ENCODE data around the gene TRAPPC3L.

The TRAPPC3L gene

GRCh38 chr6:116577486-116577885 is 32.0 kb upstream of the TRAPPC3L start:
- Histone ChIP-seq H3K9ac (ENCODE audit: low read depth, low read length) (no peak overlapping the region), H2AFZ (ENCODE audit: low read depth, low read length) (no peak overlapping the region), H3K4me2 (ENCODE audit: insufficient read depth, low read length) (no peak overlapping the region), H3K4me3 (ENCODE audit: low read depth in 1 of 2, low read length in 2 of 2) (no peak overlapping the region), H4K20me1 (ENCODE audit: insufficient read depth, low read length) (peaks cover 27% of the 10 kb centered on the region; the same call in 1 of the 2 replicates), H3K9me3 (ENCODE audit: insufficient read depth, low read length, severe bottlenecking) (no peaks in the 10 kb centered on the region), H3K27ac (ENCODE audit: low read length) (no peak overlapping the region), H3K79me2 (ENCODE audit: insufficient read depth, low read length) (peaks cover 93% of the 10 kb centered on the region), H3K4me1 (ENCODE audit: insufficient read depth, low read length) (peaks cover 17% of the 10 kb centered on the region), H3K27me3 (ENCODE audit: insufficient read depth, low read length, poor library complexity) (no peaks in the 10 kb centered on the region), H3K36me3 (ENCODE audit: insufficient read depth, low read length) (peaks cover 60% of the 10 kb centered on the region)
- no peak for TF ChIP-seq EZH2 (IDR thresholded peaks at IDR 0.05; ENCODE audit: borderline replicate concordance, low read depth, low read length, severe bottlenecking)
- TF ChIP-seq, protein P1, sequence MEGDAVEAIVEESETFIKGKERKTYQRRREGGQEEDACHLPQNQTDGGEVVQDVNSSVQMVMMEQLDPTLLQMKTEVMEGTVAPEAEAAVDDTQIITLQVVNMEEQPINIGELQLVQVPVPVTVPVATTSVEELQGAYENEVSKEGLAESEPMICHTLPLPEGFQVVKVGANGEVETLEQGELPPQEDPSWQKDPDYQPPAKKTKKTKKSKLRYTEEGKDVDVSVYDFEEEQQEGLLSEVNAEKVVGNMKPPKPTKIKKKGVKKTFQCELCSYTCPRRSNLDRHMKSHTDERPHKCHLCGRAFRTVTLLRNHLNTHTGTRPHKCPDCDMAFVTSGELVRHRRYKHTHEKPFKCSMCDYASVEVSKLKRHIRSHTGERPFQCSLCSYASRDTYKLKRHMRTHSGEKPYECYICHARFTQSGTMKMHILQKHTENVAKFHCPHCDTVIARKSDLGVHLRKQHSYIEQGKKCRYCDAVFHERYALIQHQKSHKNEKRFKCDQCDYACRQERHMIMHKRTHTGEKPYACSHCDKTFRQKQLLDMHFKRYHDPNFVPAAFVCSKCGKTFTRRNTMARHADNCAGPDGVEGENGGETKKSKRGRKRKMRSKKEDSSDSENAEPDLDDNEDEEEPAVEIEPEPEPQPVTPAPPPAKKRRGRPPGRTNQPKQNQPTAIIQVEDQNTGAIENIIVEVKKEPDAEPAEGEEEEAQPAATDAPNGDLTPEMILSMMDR (IDR thresholded peaks at IDR 0.05; ENCODE audit: borderline replicate concordance, extremely low read depth, low read length, poor library complexity, severe bottlenecking) = no peak
- ATAC-seq (ENCODE audit: insufficient read depth, low read depth) (no peak), DNase-seq (no peak)

DNA sequence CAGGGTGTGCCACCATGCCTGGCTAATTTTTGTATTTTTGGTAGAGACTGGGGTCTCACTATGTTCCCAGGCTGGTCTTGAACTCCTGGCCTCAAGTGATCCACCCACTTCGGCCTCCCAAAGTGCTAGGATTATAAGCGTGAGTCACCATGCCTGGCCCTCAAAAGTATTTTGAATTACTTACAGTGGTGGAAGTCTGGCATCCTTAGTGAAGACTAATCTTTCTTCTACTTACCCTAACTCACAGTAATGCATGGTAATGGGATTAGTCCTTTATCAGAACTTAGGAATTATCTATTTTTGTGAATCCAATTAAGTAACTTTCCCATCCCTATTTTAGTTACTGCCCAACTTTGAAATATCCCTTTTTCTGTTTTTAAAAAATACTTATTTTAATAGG is 29.7 kb upstream of the TRAPPC3L start:
- no peak for DNase-seq

GRCh38 chr6:116572162-116572561 is 26.7 kb upstream of the TRAPPC3L start:
- Histone ChIP-seq H3K36me3 (ENCODE audit: insufficient read depth, low read length) (peaks cover 30% of the 10 kb centered on the region; the same call in 1 of the 2 replicates), H4K20me1 (ENCODE audit: insufficient read depth, low read length) (peaks cover 23% of the 10 kb centered on the region; the same call in 1 of the 2 replicates), H3K9ac (ENCODE audit: low read depth, low read length) (peak overlapping the region; percentile 83), H3K4me1 (ENCODE audit: insufficient read depth, low read length) (peaks cover 37% of the 10 kb centered on the region), H2AFZ (ENCODE audit: low read depth, low read length) (peak overlapping the region; percentile 99; the same call in 1 of the 2 replicates), H3K79me2 (ENCODE audit: insufficient read depth, low read length) (peaks cover 70% of the 10 kb centered on the region), H3K9me3 (ENCODE audit: insufficient read depth, low read length, severe bottlenecking) (no peaks in the 10 kb centered on the region), H3K4me2 (ENCODE audit: insufficient read depth, low read length) (peak overlapping the region; percentile 71), H3K4me3 (ENCODE audit: low read depth in 1 of 2, low read length in 2 of 2) (peak overlapping the region; percentile 70 to 95), H3K27ac (ENCODE audit: low read length) (peak overlapping the region; percentile 84), H3K27me3 (ENCODE audit: insufficient read depth, low read length, poor library complexity) (no peaks in the 10 kb centered on the region)
- ATAC-seq (ENCODE audit: insufficient read depth, low read depth) (no peak), DNase-seq (peak; percentile 18)
- TF ChIP-seq, protein P1 (IDR thresholded peaks at IDR 0.05; ENCODE audit: borderline replicate concordance, extremely low read depth, low read length, poor library complexity, severe bottlenecking) = no peak
- no peak for TF ChIP-seq EZH2 (IDR thresholded peaks at IDR 0.05; ENCODE audit: borderline replicate concordance, low read depth, low read length, severe bottlenecking)

More for the DNA sequence above, 29.7 kb upstream of the TRAPPC3L start:
- TF ChIP-seq, protein P1 (IDR thresholded peaks at IDR 0.05; ENCODE audit: borderline replicate concordance, extremely low read depth, low read length, poor library complexity, severe bottlenecking) = no peak
- TF ChIP-seq EZH2 (IDR thresholded peaks at IDR 0.05; ENCODE audit: borderline replicate concordance, low read depth, low read length, severe bottlenecking) = no peak
- Histone ChIP-seq H3K4me1 (ENCODE audit: insufficient read depth, low read length) (peaks cover 23% of the 10 kb centered on the region), H3K36me3 (ENCODE audit: insufficient read depth, low read length) (peaks cover 47% of the 10 kb centered on the region; the same call in 1 of the 2 replicates), H2AFZ (ENCODE audit: low read depth, low read length) (no peak overlapping the region), H3K4me2 (ENCODE audit: insufficient read depth, low read length) (no peak overlapping the region), H3K9me3 (ENCODE audit: insufficient read depth, low read length, severe bottlenecking) (no peaks in the 10 kb centered on the region), H3K27me3 (ENCODE audit: insufficient read depth, low read length, poor library complexity) (no peaks in the 10 kb centered on the region), H3K27ac (ENCODE audit: low read length) (no peak overlapping the region), H4K20me1 (ENCODE audit: insufficient read depth, low read length) (peaks cover 29% of the 10 kb centered on the region; the same call in 1 of the 2 replicates), H3K9ac (ENCODE audit: low read depth, low read length) (no peak overlapping the region), H3K79me2 (ENCODE audit: insufficient read depth, low read length) (peaks cover 97% of the 10 kb centered on the region), H3K4me3 (ENCODE audit: low read depth in 1 of 2, low read length in 2 of 2) (no peak overlapping the region)
- ATAC-seq (ENCODE audit: insufficient read depth, low read depth) = no peak
